ENCODE results near the gene PCDHGB2.
"Not testable (repeated sequence)": the region's sequence is repeated elsewhere in the genome, so short reads cannot be mapped to it uniquely, and the experiment has no call there.

PCDHGB2 gene

GRCh38 chr5:141326088-141326854, 33.5 kb upstream of the PCDHGB2 start:
- FAIRE-seq (no peak), DNase-seq (ENCODE audit: insufficient read length, low spot score) (no peak)
- TF ChIP-seq, protein P1, sequence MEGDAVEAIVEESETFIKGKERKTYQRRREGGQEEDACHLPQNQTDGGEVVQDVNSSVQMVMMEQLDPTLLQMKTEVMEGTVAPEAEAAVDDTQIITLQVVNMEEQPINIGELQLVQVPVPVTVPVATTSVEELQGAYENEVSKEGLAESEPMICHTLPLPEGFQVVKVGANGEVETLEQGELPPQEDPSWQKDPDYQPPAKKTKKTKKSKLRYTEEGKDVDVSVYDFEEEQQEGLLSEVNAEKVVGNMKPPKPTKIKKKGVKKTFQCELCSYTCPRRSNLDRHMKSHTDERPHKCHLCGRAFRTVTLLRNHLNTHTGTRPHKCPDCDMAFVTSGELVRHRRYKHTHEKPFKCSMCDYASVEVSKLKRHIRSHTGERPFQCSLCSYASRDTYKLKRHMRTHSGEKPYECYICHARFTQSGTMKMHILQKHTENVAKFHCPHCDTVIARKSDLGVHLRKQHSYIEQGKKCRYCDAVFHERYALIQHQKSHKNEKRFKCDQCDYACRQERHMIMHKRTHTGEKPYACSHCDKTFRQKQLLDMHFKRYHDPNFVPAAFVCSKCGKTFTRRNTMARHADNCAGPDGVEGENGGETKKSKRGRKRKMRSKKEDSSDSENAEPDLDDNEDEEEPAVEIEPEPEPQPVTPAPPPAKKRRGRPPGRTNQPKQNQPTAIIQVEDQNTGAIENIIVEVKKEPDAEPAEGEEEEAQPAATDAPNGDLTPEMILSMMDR (IDR thresholded peaks at IDR 0.05; ENCODE audit: insufficient read depth, missing control alignments): no peak

DNA sequence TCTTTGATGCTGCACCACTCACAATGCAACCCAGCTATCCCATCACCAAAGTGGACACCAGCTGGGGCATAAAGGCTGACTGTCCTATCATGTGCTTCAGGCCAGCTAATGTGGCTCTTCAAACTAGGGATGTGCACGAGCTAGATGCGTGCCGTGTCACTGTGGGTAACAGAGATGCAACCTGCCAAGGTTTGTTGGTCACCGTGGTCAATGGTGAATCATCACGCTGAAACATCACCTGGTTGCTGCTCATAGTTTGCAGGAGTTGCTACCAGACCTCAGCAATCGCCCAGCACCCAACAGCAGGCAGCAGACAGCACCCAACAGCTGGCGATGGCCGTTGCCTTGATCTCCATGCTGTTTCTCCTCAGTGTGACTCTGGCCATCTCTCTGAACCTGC, 31.6 kb upstream of the PCDHGB2 start:
- DNase-seq (ENCODE audit: insufficient read length, low spot score) (no peak), FAIRE-seq (no peak)
- TF ChIP-seq, protein P1 (IDR thresholded peaks at IDR 0.05; ENCODE audit: insufficient read depth, missing control alignments): no peak

GRCh38 chr5:141330299-141331080, 29.3 kb upstream of the PCDHGB2 start, which contains the start of gene PCDHGA1:
Gene PCDHGA1 (plus strand): TSS chr5:141330514.
- FAIRE-seq (no peak), DNase-seq (ENCODE audit: insufficient read length, low spot score) (no peak)
- TF ChIP-seq, protein P1 (IDR thresholded peaks at IDR 0.05; ENCODE audit: insufficient read depth, missing control alignments): peak; percentile 29

GRCh38 chr5:141332571-141332970, 27.2 kb upstream of the PCDHGB2 start:
- not testable (repeated sequence) for DNase-seq (ENCODE audit: insufficient read length, low spot score)

DNA sequence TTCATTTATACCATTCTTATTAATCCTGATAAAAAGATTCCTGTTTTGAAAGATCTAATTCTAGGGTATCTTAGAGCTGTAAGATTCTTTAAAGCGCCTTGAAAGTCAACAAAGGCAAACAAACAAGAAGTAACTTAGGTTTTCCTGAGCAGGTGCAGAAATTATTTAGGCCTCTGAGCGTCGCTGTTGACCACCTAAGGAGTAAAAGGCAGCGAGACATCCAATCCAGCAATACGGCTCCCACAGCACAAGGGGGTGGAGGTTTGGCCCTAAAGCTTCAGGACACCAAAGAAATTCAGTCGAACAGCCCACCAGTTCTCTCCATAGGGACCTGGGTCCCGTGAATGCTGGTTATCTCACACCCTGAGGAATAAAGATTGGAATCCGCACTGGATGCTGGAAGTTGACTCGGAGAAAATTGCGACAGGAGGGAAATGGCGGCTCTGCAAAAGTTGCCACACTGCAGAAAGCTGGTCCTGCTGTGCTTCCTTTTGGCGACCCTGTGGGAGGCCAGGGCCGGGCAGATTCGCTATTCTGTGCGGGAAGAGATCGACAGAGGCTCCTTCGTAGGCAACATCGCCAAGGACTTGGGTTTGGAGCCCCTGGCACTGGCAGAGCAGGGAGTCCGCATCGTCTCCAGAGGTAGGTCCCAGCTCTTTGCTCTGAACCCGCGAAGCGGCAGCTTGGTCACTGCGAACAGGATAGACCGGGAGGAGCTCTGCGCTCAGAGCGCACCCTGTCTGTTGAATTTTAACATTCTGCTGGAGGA, 21.1 kb upstream of the PCDHGB2 start, which contains the start of gene PCDHGA2:
Gene PCDHGA2 (plus strand): TSS at position 223 of the 769 bp plus-strand sequence.
- DNase-seq (ENCODE audit: insufficient read length, low spot score) (no peak), FAIRE-seq (no peak)
- TF ChIP-seq, protein P1 (IDR thresholded peaks at IDR 0.05; ENCODE audit: insufficient read depth, missing control alignments): peak; percentile 38

More at GRCh38 chr5:141332571-141332970, 27.2 kb upstream of the PCDHGB2 start:
- not testable (repeated sequence) for FAIRE-seq

- DNase-seq (ENCODE audit: insufficient read length, low spot score); FAIRE-seq: not testable (repeated sequence)
Observed at GRCh38 chr5:141340781-141341354, 18.9 kb upstream of the PCDHGB2 start.

GRCh38 chr5:141342773-141343172, 17.0 kb upstream of the PCDHGB2 start:
- FAIRE-seq (no peak), DNase-seq (ENCODE audit: insufficient read length, low spot score) (no peak)
- TF ChIP-seq, protein P1 (IDR thresholded peaks at IDR 0.05; ENCODE audit: insufficient read depth, missing control alignments): no peak
